Suppressor macrophage treated with lipopolysaccharide for 1 hour (primary cell): ENCODE results near the gene KSR1.
"Not testable (repeated sequence)": the region's sequence is repeated elsewhere in the genome, so short reads cannot be mapped to it uniquely, and the experiment has no call there.

Experiments
- DNase-seq, 3 donors: peaks; one replicate each; pipeline ENCODE4 v3.0.0-alpha.2; 2020 to 2022

Gene KSR1

DNA sequence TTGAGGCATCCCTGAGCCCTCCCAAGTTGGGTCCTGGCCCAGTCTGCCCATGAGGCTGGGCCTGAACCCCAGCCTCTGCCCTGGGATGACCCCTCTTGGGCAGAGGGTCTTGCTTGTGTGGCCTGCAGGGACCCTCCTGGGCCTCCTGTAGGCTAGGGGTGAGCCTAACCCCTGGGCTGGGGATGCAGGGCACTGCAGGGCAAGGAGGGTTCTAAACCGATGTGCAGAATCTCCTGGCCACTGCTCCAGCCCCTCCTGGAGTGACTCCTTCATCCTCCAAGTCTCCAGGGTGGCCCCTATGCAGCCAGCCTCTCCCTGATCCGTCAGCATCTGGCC lies 212.2 kb downstream of the KSR1 start:
- no peak for DNase-seq

DNA sequence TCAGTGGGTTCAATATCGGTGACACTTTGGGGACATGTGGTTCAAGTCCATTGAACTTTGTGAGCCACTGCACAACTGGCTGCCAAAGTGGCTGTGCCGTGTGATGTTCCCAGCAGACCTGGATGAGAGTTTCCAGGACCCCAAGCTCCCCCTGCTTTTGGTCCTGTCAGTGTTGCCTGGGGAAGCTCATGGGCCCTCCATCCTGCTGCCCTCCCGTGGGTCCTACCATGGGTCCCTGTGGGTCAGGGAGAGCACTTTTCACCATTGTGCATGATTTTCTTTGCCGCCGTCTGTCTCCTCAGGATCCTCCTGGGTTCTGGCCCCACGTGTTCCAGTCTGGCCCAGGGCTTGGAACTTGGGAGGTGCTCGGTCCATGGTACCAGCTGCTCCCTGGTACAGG lies 212.9 kb downstream of the KSR1 start:
- no peak for DNase-seq

DNA sequence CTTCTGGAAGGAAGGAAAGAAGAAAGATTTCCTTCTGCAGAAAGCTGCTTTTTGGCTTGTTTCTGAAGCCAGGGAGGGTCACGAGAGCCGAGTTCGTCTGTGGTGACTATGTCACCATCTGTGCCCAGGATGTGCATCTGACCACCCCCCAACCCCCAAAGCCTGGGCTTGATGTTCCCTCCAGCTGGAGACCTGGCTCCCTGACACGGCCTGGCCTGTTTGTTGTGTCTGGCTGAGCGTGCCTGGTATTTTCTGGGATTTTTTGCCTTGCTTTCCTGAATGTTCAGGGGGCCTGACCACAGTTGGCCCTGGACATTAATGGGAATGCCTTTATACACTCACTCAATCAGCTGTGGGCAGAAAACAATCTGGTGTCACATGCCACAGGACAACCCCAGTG lies 213.6 kb downstream of the KSR1 start:
- DNase-seq: no peak

DNA sequence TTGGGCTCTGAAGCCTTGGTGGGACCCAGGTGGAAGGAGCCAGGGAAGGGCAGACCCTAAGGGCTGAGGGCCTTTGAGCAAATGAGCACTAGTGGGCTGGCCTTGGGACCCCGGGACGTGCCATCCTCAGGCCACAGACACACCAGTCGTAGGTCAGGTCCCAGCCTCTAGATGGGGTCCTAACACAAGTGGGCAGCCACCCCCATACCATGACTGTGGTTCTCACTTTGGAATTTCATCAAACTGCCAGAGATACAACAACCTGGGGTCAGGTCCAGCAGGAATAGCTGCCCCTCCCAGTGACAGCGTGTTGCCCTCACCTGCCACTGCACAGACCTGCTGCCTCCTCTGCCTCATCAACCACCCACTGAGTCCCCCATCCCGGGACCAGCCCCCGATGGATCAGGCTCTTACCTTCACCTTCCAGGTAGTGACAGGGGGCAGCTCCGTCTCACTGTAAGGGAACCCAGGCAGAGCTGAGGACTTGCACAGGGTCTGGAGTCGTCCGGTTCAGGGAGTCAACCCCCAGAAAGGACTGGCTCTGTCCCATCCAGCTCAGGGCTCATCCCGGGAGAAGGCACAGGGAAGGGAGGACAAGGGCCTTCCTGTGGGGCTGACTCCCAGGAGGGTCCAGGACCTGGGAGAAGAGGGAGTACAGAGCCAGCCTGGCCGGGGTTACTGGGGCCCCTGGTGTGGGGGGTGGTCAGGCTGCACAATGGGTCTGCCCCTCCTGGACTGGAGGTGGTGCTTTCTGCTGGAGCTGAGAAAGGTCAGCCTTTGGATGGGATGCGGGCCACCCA lies 214.7 kb downstream of the KSR1 start:
- no peak for DNase-seq

DNA sequence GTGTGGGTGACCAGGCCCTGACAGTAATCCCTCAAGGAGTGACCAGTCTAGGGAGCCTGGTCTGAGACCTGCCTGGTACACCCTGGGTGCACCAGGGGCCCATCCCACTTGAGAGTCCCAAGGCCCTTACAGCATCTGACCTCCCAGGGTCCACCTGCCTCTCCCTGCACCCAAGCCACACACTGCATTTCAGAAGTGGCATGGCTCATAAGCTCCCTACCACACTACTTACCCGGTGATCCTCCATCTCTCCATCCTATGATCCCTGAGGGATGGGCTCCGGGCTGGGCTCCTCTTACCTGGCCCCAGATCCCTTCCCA lies 215.3 kb downstream of the KSR1 start:
- DNase-seq: no peak

DNA sequence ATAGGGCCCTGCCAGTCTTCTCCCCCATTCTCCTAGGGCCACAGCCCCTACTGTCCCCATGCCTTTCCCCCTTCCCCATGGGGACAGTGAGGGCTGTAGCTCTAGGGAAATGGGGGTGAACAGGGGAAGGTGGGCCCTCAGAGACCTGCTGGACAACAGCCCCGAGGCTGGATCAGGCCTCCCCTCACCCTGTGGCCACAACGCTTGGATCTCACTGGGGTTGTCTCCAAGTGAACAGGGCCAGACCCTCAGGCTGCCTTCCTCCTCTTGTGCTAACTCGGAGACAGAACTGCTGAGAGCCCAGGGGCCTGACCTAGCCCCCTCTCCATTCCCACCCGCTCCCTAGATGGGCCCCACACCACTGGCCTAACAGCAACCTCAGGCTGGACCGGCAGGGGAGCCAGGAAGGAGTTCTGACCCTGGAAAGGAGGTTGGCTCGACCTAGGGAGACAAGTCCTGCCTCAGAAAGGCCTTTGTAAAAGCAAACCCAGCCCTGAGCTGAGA lies 215.8 kb downstream of the KSR1 start:
- not testable (repeated sequence) for DNase-seq

DNA sequence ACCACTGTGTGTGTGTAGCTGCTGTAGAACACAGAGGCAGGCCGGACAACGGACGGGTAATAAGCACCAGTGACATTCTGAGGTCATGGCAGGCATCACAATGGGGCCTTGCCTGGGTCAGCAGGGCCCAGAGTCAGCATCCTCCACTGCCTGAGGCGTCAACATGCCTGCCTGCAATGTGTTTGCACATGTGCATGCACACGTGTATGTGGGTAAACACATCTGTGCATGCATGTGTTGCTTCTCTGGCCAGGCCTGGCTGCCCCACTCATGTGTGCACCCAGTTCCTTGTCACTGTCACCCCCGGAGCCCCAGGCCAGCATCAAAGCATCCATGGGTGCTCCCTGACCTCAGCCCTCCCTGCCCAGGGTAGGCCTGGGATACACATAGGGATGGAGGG lies 218.1 kb downstream of the KSR1 start:
- no peak for DNase-seq
